Sigmoid colon (tissue), 4 donors: ENCODE measurements around the gene GRM7.

Experiments used
- EP300 ChIP-seq, 4 donors: sonication (generic); formaldehyde crosslinking; IDR thresholded peaks; one replicate each; pipeline ENCODE4 v1.6.1; 2017; ENCODE audit warnings: antibody characterized with exemption in 4 of 4
- POLR2A ChIP-seq, 2 donors: fragments of 450-650 bp; IDR thresholded peaks; one replicate each; pipeline ENCODE4 v1.6.1; 2016; ENCODE audit warnings: antibody characterized with exemption in 2 of 2, mild to moderate bottlenecking in 2 of 2, moderate library complexity in 2 of 2
- POLR2AphosphoS5 ChIP-seq, 4 donors: sonication (generic); formaldehyde crosslinking; IDR thresholded peaks; one replicate each; pipeline ENCODE4 v1.6.1; 2017; ENCODE audit warnings: antibody characterized with exemption in 4 of 4
- TF ChIP-seq, protein P1 (sequence below), 4 experiments: fragments of 450-650 bp in 3 of 4; fragments of 200-600 bp in 1 of 4; IDR thresholded peaks; one replicate each; pipeline ENCODE4 v1.5.1; 2016 to 2019; ENCODE audit warnings: antibody characterized with exemption in 4 of 4, mild to moderate bottlenecking in 3 of 4, moderate library complexity in 2 of 4

DNA sequence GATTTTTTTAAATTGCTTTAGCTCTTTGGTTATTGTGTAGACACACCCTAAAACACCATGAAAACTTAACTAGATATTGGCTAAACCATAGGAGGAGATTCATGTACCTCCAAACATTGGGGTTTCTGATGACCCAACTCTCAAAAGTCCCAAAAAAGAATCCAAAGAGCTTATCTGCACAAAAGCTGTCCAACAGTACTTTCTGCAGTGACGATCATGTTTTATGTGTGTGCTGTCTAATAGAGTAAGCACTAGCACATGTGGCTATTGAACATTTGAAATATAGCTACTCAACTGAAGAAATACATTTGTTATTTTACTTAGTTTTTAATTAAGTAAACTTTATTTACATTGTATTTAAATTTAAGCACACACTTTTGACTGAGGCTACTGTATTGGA is 822.5 kb downstream of the GRM7 start:
- no peak for TF ChIP-seq EP300 (IDR thresholded peaks at IDR 0.05)
- TF ChIP-seq, protein P1, sequence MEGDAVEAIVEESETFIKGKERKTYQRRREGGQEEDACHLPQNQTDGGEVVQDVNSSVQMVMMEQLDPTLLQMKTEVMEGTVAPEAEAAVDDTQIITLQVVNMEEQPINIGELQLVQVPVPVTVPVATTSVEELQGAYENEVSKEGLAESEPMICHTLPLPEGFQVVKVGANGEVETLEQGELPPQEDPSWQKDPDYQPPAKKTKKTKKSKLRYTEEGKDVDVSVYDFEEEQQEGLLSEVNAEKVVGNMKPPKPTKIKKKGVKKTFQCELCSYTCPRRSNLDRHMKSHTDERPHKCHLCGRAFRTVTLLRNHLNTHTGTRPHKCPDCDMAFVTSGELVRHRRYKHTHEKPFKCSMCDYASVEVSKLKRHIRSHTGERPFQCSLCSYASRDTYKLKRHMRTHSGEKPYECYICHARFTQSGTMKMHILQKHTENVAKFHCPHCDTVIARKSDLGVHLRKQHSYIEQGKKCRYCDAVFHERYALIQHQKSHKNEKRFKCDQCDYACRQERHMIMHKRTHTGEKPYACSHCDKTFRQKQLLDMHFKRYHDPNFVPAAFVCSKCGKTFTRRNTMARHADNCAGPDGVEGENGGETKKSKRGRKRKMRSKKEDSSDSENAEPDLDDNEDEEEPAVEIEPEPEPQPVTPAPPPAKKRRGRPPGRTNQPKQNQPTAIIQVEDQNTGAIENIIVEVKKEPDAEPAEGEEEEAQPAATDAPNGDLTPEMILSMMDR (IDR thresholded peaks at IDR 0.05), result no peak
- no peak for TF ChIP-seq POLR2A (IDR thresholded peaks at IDR 0.05)
- TF ChIP-seq POLR2AphosphoS5 (IDR thresholded peaks at IDR 0.05), result no peak
